RWPE2 (cell line): Measurements from ENCODE around the gene ZNF524.

Experiments
- ATAC-seq: fragments of 200-7000 bp; cut with Tn5 transposase; 3 replicates; pipeline ENCODE4 v1.9.1; 2021; ENCODE audit warnings: low read depth
- DNase-seq: peaks from one replicate; pipeline ENCODE4 v3.0.0-alpha.2; 2020; ENCODE audit warnings: low spot score
- H3K27ac ChIP-seq: fragments of 450-650 bp; 2 replicates; pipeline ENCODE4 v1.5.1; 2017; ENCODE audit warnings: mild to moderate bottlenecking; ENCODE audit not compliant: poor library complexity, severe bottlenecking
- H3K27me3 ChIP-seq: fragments of 250-450 bp; sonication (Bioruptor Pico); 2 replicates; pipeline ENCODE4 v1.5.1; 2021; ENCODE audit warnings: mild to moderate bottlenecking, moderate library complexity; ENCODE audit not compliant: insufficient read depth, poor library complexity, severe bottlenecking
- H3K36me3 ChIP-seq: fragments of 250-450 bp; sonication (Bioruptor Pico); 2 replicates; pipeline ENCODE4 v1.5.1; 2020; ENCODE audit warnings: low read depth, mild to moderate bottlenecking, moderate library complexity
- H3K4me1 ChIP-seq: fragments of 250-450 bp; sonication (Bioruptor Pico); 2 replicates; pipeline ENCODE4 v1.5.1; 2021; ENCODE audit warnings: mild to moderate bottlenecking, moderate library complexity; ENCODE audit not compliant: insufficient read depth, poor library complexity, severe bottlenecking
- H3K4me3 ChIP-seq: fragments of 250-450 bp; sonication (Bioruptor Pico); 2 replicates; pipeline ENCODE4 v1.5.1; 2021; ENCODE audit warnings: mild to moderate bottlenecking, moderate library complexity; ENCODE audit not compliant: severe bottlenecking
- H3K9me3 ChIP-seq: fragments of 250-450 bp; sonication (Bioruptor Pico); 2 replicates; pipeline ENCODE4 v1.5.1; 2021; ENCODE audit warnings: mild to moderate bottlenecking, moderate library complexity; ENCODE audit not compliant: severe bottlenecking
- CTCF ChIP-seq: fragments of 450-650 bp; IDR thresholded peaks from one replicate; pipeline ENCODE4 v1.5.1; 2017; ENCODE audit warnings: mild to moderate bottlenecking, moderate library complexity; ENCODE audit not compliant: poor library complexity, severe bottlenecking

Gene ZNF524

GRCh38 chr19:55592391-55593090 lies 7.5 kb upstream of the ZNF524 start:
- peak; percentile 57 for DNase-seq
- H3K27ac ChIP-seq, result no peak overlapping the region
- H3K4me1 ChIP-seq, result no peaks in the 10 kb centered on the region
- H3K4me3 ChIP-seq, result no peak overlapping the region
- no peak for ATAC-seq
- no peak for TF ChIP-seq CTCF
- H3K36me3 ChIP-seq, result peaks cover 20% of the 10 kb centered on the region
- H3K27me3 ChIP-seq, result no peaks in the 10 kb centered on the region
- no peaks in the 10 kb centered on the region for H3K9me3 ChIP-seq

GRCh38 chr19:55593096-55593772 lies 6.9 kb upstream of the ZNF524 start:
- no peaks in the 10 kb centered on the region for H3K9me3 ChIP-seq
- peak; percentile 51 for DNase-seq
- H3K36me3 ChIP-seq, result peaks cover 23% of the 10 kb centered on the region
- no peak for ATAC-seq
- no peak for TF ChIP-seq CTCF
- H3K27me3 ChIP-seq, result no peaks in the 10 kb centered on the region
- no peak overlapping the region for H3K4me3 ChIP-seq
- H3K27ac ChIP-seq, result no peak overlapping the region
- H3K4me1 ChIP-seq, result no peaks in the 10 kb centered on the region

GRCh38 chr19:55594996-55595545 lies 5.0 kb upstream of the ZNF524 start:
- peaks cover 24% of the 10 kb centered on the region for H3K36me3 ChIP-seq
- H3K27ac ChIP-seq, result no peak overlapping the region
- H3K9me3 ChIP-seq, result no peaks in the 10 kb centered on the region
- no peak for TF ChIP-seq CTCF
- H3K4me1 ChIP-seq, result no peaks in the 10 kb centered on the region
- H3K27me3 ChIP-seq, result no peaks in the 10 kb centered on the region
- no peak overlapping the region for H3K4me3 ChIP-seq
- DNase-seq (no peak), ATAC-seq (no peak)

GRCh38 chr19:55596304-55596703 lies 3.8 kb upstream of the ZNF524 start:
- TF ChIP-seq CTCF, result no peak
- no peak overlapping the region for H3K27ac ChIP-seq
- DNase-seq, result no peak
- H3K4me1 ChIP-seq, result peaks cover 7% of the 10 kb centered on the region
- no peaks in the 10 kb centered on the region for H3K9me3 ChIP-seq
- H3K4me3 ChIP-seq, result no peak overlapping the region
- peaks cover 24% of the 10 kb centered on the region for H3K36me3 ChIP-seq
- no peak for ATAC-seq
- H3K27me3 ChIP-seq, result no peaks in the 10 kb centered on the region
